ENCODE measurements around the gene DRC1.
"Not testable (repeated sequence)": the region's sequence is repeated elsewhere in the genome, so short reads cannot be mapped to it uniquely, and the experiment has no call there.

DRC1 gene

GRCh38 chr2:26401739-26402541 lies at the start of gene DRC1:
Gene DRC1, plus strand, starts transcription at chr2:26401920. Its CDS starts 70 bp downstream, at chr2:26401990.
- no peak for DNase-seq (ENCODE audit: low read depth)

GRCh38 chr2:26352892-26353291 lies 48.8 kb upstream of the DRC1 start:
- DNase-seq (ENCODE audit: low read depth): no peak

- DNase-seq (ENCODE audit: low read depth): not testable (repeated sequence)
Observed at GRCh38 chr2:26354469-26354868, 47.3 kb upstream of the DRC1 start.

GRCh38 chr2:26355038-26355995 lies 46.4 kb upstream of the DRC1 start:
- no peak for DNase-seq (ENCODE audit: low read depth)

- no peak for DNase-seq (ENCODE audit: low read depth)
Observed at GRCh38 chr2:26356111-26356510, 45.6 kb upstream of the DRC1 start.

GRCh38 chr2:26356771-26357170 lies 44.9 kb upstream of the DRC1 start:
- no peak for DNase-seq (ENCODE audit: low read depth)

GRCh38 chr2:26359886-26360473 lies 41.7 kb upstream of the DRC1 start:
- DNase-seq (ENCODE audit: low read depth): no peak

- DNase-seq (ENCODE audit: low read depth): no peak
Observed at GRCh38 chr2:26363323-26363722, 38.4 kb upstream of the DRC1 start.

GRCh38 chr2:26363958-26364357 lies 37.8 kb upstream of the DRC1 start:
- DNase-seq (ENCODE audit: low read depth): no peak

- no peak for DNase-seq (ENCODE audit: low read depth)
Observed at GRCh38 chr2:26364669-26365068, 37.1 kb upstream of the DRC1 start.

GRCh38 chr2:26366957-26367356 lies 34.8 kb upstream of the DRC1 start:
- DNase-seq (ENCODE audit: low read depth): no peak

- DNase-seq (ENCODE audit: low read depth): not testable (repeated sequence)
Observed at GRCh38 chr2:26369664-26370063, 32.1 kb upstream of the DRC1 start.

- DNase-seq (ENCODE audit: low read depth): not testable (repeated sequence)
Observed at GRCh38 chr2:26370909-26371308, 30.8 kb upstream of the DRC1 start.

- no peak for DNase-seq (ENCODE audit: low read depth)
Observed at GRCh38 chr2:26376799-26377198, 24.9 kb upstream of the DRC1 start.

GRCh38 chr2:26380281-26380680 lies 21.4 kb upstream of the DRC1 start:
- no peak for DNase-seq (ENCODE audit: low read depth)

- no peak for DNase-seq (ENCODE audit: low read depth)
Observed at GRCh38 chr2:26382564-26382963, 19.2 kb upstream of the DRC1 start.

- DNase-seq (ENCODE audit: low read depth): no peak
Observed at GRCh38 chr2:26384183-26384582, 17.5 kb upstream of the DRC1 start.

- DNase-seq (ENCODE audit: low read depth): no peak
Observed at GRCh38 chr2:26384597-26384996, 17.1 kb upstream of the DRC1 start.

- DNase-seq (ENCODE audit: low read depth): no peak
Observed at GRCh38 chr2:26387189-26387588, 14.5 kb upstream of the DRC1 start.

GRCh38 chr2:26394694-26395093 lies 7.0 kb upstream of the DRC1 start:
- no peak for DNase-seq (ENCODE audit: low read depth)

GRCh38 chr2:26395394-26395793 lies 6.3 kb upstream of the DRC1 start:
- no peak for DNase-seq (ENCODE audit: low read depth)

GRCh38 chr2:26396734-26397298 lies 4.9 kb upstream of the DRC1 start:
- peak; percentile 26 for DNase-seq (ENCODE audit: low read depth)

Data from stimulated activated CD8-positive, alpha-beta memory T cell treated with anti-CD3 and anti-CD28 coated beads, Interleukin-4, amount 100 ng/mL, for 24 hours (primary cell).